Right lobe of liver (tissue), 6 donors: ENCODE data around the gene TRPC3. TPM values are rescaled to one million over a fixed set of nuclear protein-coding genes. Genes with fewer than 3 reads are reported as not detected.

ENCODE experiments used
- ATAC-seq, 4 donors: fragments of 200-7000 bp; cut with Tn5 transposase; one replicate each; pipeline ENCODE4 v1.9.1; 2020; ENCODE audit warnings: mild to moderate bottlenecking in 4 of 4, moderate library complexity in 4 of 4
- DNase-seq, 3 donors: peaks; one replicate each; pipeline ENCODE4 v3.0.0-alpha.2; 2020
- H3K27ac ChIP-seq, 3 donors: fragments of 200-600 bp; one replicate each; pipeline ENCODE4 v1.8.0; 2022
- H3K27me3 ChIP-seq, 2 donors: fragments of 200-600 bp; one replicate each; pipeline ENCODE4 v1.8.0; 2022
- H3K36me3 ChIP-seq, 4 donors: fragments of 200-600 bp; sonication (generic) in 1 of 4; one replicate each; pipeline versions ENCODE4 v1.5.1 to v1.8.0; 2017 to 2022; ENCODE audit warnings: control low read depth in 1 of 4
- H3K4me1 ChIP-seq, 4 donors: fragments of 200-600 bp; sonication (generic) in 1 of 4; one replicate each; pipeline versions ENCODE4 v1.5.1 to v1.8.0; 2017 to 2022; ENCODE audit warnings: control low read depth in 1 of 4
- H3K4me3 ChIP-seq, 3 donors: fragments of 200-600 bp; one replicate each; pipeline ENCODE4 v1.8.0; 2022
- H3K9me3 ChIP-seq, 4 donors: fragments of 200-600 bp; sonication (generic) in 1 of 4; one replicate each; pipeline versions ENCODE4 v1.5.1 to v1.8.0; 2017 to 2022; ENCODE audit warnings: control low read depth in 1 of 4
- POLR2A ChIP-seq: fragments of 450-650 bp; IDR thresholded peaks from one replicate; pipeline ENCODE4 v1.6.1; 2017; ENCODE audit warnings: antibody characterized with exemption, mild to moderate bottlenecking
- WGBS: methylation state at CpG from one replicate; pipeline ENCODE4 v1.1.6; 2018; ENCODE audit warnings: low coverage, low lambda C conversion rate; ENCODE audit not compliant: insufficient coverage; ENCODE audit errors: missing lambda C conversion rate; 5-methylcytosine and 5-hydroxymethylcytosine counted together
- intact Hi-C, 2 donors: fragments of 100-400 bp; cut with DNase I; formaldehyde crosslinking; loops; one replicate each; pipeline versions ENCODE4 v1.11.2 to v1.14.1; 2022
- long read RNA-seq: library from polyadenylated mRNA; unstranded; transcript quantifications from one replicate; pipeline ENCODE4 v2.0.0, GENCODE V29; 2019
- total RNA-seq, 6 experiments: library from RNA; depleted of rRNA in 2 of 6; stranded (reverse); fragments of >200 nt in 2 of 6; fragmentation: NEBNext Ultra II Directional in 3 of 6; extraction: Animal tissue kit (Norgen Biotek cat#: 25700) in 3 of 6; gene quantifications; one replicate each; pipeline versions ENCODE4 v1.1.0 to v1.2.4, GENCODE V29; 2016 to 2023
- TF ChIP-seq, protein P1 (sequence below), 4 donors: fragments of 200-600 bp in 3 of 4; fragments of 450-650 bp in 1 of 4; IDR thresholded peaks; one replicate each; pipeline versions ENCODE4 v1.5.1 to v1.8.0; 2016 to 2022; ENCODE audit warnings: antibody characterized with exemption in 4 of 4, mild to moderate bottlenecking in 2 of 4
- donor health status: DM: no; HTN: yes; CAD: no.
- donor health status: DM: no; HTN: no; CAD: no.
- donor health status: DM: no; HTN: no; CAD: no.
- donor health status: DM: no; HTN: yes; CAD: no.
- donor health status: DM: no; HTN: yes; CAD: no.

TRPC3 gene
- total RNA-seq = under 1 TPM in 2 of 6 experiments, not detected in 4; 0.09 to 0.10 TPM
- long read RNA-seq = 0 reads

DNA sequence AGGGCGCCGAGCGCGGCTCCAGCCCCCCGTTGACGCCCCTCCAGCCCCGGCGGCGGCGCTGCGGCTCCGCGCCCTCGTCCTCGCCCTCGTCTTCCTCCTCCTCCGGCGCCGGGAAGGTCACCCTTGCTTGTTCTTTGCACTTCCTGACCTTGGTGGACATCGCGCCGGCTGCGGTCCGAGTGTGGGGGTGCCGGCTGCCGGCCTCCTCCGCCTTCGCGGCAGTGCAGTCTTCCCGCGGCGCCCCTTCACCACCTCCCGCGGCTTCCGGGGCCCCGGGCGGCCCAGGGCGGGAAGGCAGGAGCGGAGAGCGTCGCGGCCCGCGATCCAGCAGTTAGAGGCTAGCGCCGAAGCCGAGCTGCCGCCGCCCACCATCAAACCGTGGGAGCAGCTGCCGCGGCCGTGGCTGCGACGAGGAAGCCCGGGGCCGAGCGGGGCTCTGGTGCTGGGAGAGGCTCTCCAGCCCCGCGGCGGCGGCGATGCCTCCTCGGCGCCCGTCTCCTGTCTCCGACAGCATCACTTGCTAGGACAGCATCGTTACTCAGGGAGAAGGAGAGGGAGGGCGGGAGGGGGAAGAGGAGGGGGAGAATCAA lies at the start of gene TRPC3:
Gene TRPC3, minus strand, starts transcription at position 540 of the 590 bp plus-strand sequence. Its CDS starts 380 bp downstream, at position 160.
- WGBS = 2% methylated on average over 27 of the region's 69 CpGs
- Histone ChIP-seq H3K9me3 (no peaks in the 10 kb centered on the region), H3K27ac (no peak within 1 kb of the TSS), H3K27me3 (peaks cover 0 to 12% of the 10 kb centered on the region in 2 donors), H3K4me1 (peaks cover 0 to 9% (median 0%) of the 10 kb centered on the region in 4 donors), H3K36me3 (no peaks in the 10 kb centered on the region), H3K4me3 (peak within 1 kb of the TSS; percentile 38 to 48 (median 39))
- intact Hi-C loops = no loop called here
- ATAC-seq (peak in 3 of 4 donors; percentile 22 to 43 (median 42)), DNase-seq (peak in 2 of 3 donors; percentile 25 to 43)
- no peak for TF ChIP-seq POLR2A
- TF ChIP-seq, protein P1, sequence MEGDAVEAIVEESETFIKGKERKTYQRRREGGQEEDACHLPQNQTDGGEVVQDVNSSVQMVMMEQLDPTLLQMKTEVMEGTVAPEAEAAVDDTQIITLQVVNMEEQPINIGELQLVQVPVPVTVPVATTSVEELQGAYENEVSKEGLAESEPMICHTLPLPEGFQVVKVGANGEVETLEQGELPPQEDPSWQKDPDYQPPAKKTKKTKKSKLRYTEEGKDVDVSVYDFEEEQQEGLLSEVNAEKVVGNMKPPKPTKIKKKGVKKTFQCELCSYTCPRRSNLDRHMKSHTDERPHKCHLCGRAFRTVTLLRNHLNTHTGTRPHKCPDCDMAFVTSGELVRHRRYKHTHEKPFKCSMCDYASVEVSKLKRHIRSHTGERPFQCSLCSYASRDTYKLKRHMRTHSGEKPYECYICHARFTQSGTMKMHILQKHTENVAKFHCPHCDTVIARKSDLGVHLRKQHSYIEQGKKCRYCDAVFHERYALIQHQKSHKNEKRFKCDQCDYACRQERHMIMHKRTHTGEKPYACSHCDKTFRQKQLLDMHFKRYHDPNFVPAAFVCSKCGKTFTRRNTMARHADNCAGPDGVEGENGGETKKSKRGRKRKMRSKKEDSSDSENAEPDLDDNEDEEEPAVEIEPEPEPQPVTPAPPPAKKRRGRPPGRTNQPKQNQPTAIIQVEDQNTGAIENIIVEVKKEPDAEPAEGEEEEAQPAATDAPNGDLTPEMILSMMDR (IDR thresholded peaks at IDR 0.05) = no peak

DNA sequence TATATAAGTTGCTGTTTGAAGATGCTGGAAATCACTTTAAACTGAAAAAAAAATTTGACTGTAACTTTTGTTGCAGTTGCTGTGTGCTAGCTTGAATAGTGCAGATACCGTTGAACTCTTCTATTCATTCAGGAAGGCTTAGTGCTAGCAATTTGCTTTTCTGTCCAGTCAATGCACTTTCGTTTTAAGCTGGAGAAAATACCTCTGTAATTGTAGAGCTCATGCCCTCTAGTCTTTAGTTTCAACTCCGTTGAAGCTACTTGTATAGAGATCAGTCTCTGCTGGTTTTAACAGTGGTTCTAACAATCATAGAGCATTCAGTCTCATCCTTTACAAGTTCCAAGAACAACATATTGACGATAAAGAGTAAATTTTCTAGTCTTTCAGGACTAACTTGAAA lies 49.0 kb upstream of the TRPC3 start:
- WGBS = 39% methylated on average over 4 of the region's 4 CpGs
- TF ChIP-seq, protein P1 (IDR thresholded peaks at IDR 0.05) = no peak
- no peak for TF ChIP-seq POLR2A
- no peaks in the 10 kb centered on the region for H3K4me1 ChIP-seq

DNA sequence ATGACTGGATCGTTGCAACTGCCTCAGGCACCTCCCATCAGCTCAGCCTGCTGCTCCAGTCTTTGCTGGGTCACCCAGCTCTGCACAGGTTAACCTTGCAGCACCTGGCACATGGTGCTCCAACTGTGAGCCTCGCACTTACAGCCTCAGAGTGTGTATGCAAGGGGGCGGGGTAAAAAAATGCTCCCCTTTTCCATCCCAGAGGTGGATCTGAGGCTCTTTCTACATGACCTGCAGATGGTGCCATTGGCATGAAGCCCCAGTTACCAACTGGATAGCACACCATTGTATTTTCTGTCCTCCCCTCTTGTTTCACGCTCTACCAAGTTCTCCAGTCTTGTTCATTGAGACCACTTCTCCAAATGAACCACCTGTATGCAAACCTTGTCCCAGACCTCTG lies 46.2 kb upstream of the TRPC3 start:
- no peak for DNase-seq
- no peak overlapping the region for H3K4me3 ChIP-seq
- intact Hi-C loops = no loop called here
- TF ChIP-seq, protein P1 (IDR thresholded peaks at IDR 0.05) = no peak
- TF ChIP-seq POLR2A = no peak
- no peak overlapping the region for H3K27ac ChIP-seq
- ATAC-seq = no peak
- H3K36me3 ChIP-seq = no peaks in the 10 kb centered on the region
- H3K4me1 ChIP-seq = no peaks in the 10 kb centered on the region
- H3K27me3 ChIP-seq = no peaks in the 10 kb centered on the region
- no peaks in the 10 kb centered on the region for H3K9me3 ChIP-seq
- WGBS = 45% methylated on average over 4 of the region's 4 CpGs

More for the DNA sequence above, 49.0 kb upstream of the TRPC3 start:
- no peak for DNase-seq
- H3K27me3 ChIP-seq = no peaks in the 10 kb centered on the region
- H3K4me3 ChIP-seq = no peak overlapping the region
- H3K36me3 ChIP-seq = no peaks in the 10 kb centered on the region
- intact Hi-C loops = no loop called here
- no peaks in the 10 kb centered on the region for H3K9me3 ChIP-seq
- ATAC-seq = no peak
- no peak overlapping the region for H3K27ac ChIP-seq

DNA sequence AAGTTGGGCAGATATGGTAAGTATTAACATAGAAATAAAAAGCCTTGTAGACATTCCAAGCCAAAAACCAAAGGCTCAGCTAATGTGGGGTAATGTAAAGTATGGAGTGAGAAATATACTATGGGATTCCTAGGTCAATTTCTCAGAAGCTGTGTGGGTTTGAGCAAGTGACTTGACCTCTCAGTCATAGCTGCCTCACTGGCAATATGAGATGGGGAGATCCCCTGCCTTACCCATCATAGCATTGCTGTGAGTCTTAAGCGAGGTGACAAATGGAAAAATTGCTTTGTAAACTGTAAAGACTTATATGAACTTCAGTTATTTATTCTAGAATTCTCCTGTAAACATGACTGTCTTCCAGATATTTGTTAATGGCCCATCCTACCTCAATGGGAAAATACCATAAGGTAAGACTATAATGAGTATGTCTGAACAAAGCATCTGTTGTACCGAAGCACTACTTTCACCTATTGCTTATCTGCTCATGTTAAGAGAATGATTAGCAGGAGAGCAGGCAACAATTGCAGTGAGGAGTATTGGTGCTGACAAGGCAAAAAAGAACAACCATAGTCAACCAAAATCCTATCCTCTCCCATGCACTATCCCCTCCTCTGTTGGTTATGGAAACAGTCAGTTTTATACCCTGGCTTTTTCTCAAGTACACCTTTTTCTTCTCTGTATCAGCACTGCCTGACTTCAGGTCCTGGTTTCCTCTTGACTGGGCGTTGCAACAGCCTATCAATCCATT lies 44.1 kb upstream of the TRPC3 start:
- intact Hi-C loops = no loop called here

More for the DNA sequence above, 44.1 kb upstream of the TRPC3 start:
- H3K9me3 ChIP-seq = no peaks in the 10 kb centered on the region
- no peak overlapping the region for H3K4me3 ChIP-seq
- 49% methylated on average over 3 of the region's 3 CpGs for WGBS
- H3K27me3 ChIP-seq = no peaks in the 10 kb centered on the region
- TF ChIP-seq, protein P1 (IDR thresholded peaks at IDR 0.05) = no peak
- TF ChIP-seq POLR2A = no peak
- ATAC-seq (no peak), DNase-seq (no peak)
- no peaks in the 10 kb centered on the region for H3K36me3 ChIP-seq
- no peak overlapping the region for H3K27ac ChIP-seq
- H3K4me1 ChIP-seq = no peaks in the 10 kb centered on the region
